ENCODE results near the gene NCOA1. TPM values are rescaled to one million over a fixed set of nuclear protein-coding genes. Genes with fewer than 3 reads are reported as not detected.
"Not testable (repeated sequence)": the region's sequence is repeated elsewhere in the genome, so short reads cannot be mapped to it uniquely, and the experiment has no call there.

NCOA1 gene
- total RNA-seq, 2 experiments from 2014 or later: 35.5 to 40.6 TPM

- no peak for TF ChIP-seq CTCF (IDR thresholded peaks at IDR 0.05)
- peaks cover 54% of the 10 kb centered on the region for H3K4me1 Mint-ChIP-seq (ENCODE audit: low read depth)
- H3K4me3 ChIP-seq (ENCODE audit: low read length): no peak overlapping the region
- no peaks in the 10 kb centered on the region for H3K9me3 Mint-ChIP-seq
- H3K27ac Mint-ChIP-seq: no peak overlapping the region
- DNase-seq: no peak
- ChIA-PET CTCF (interaction anchor here (0.8 to 0.9 kb wide), 2 partner anchors 27 to 47 kb away, joined by 3 to 4 read pairs; no protein-coding TSS in a partner anchor), POLR2A (no interaction called here)
- H3K27ac ChIP-seq (ENCODE audit: low read depth in 1 of 2, low read length in 2 of 2): no peak overlapping the region
- H3K9me3 ChIP-seq (ENCODE audit: control insufficient read depth in 1 of 2, insufficient read depth in 1 of 2, low read length in 2 of 2): peaks cover 0 to 14% of the 10 kb centered on the region in 2 experiments
- peaks cover 5% of the 10 kb centered on the region for H3K4me1 ChIP-seq (ENCODE audit: insufficient read depth, low read length)
- no peaks in the 10 kb centered on the region for H3K27me3 ChIP-seq (ENCODE audit: control insufficient read depth in 1 of 2, insufficient read depth in 2 of 2, low read length in 2 of 2)
- H3K36me3 Mint-ChIP-seq (ENCODE audit: low read depth): peaks cover 70% of the 10 kb centered on the region
- H3K27me3 Mint-ChIP-seq: no peaks in the 10 kb centered on the region
- H3K36me3 ChIP-seq (ENCODE audit: insufficient read depth, low read length): peaks cover 20% of the 10 kb centered on the region
- H3K4me3 Mint-ChIP-seq: no peak overlapping the region
- intact Hi-C loops (cut with DNase I, micrococcal nuclease): no loop called here
- ATAC-seq (ENCODE audit: poor library complexity): no peak
Measured at GRCh38 chr2:24566630-24567029, 75.6 kb downstream of the NCOA1 start.

- H3K4me1 Mint-ChIP-seq (ENCODE audit: low read depth): peaks cover 55% of the 10 kb centered on the region
- Histone ChIP-seq H3K27me3 (ENCODE audit: control insufficient read depth in 1 of 2, insufficient read depth in 2 of 2, low read length in 2 of 2) (no peaks in the 10 kb centered on the region), H3K9me3 (ENCODE audit: control insufficient read depth in 1 of 2, insufficient read depth in 1 of 2, low read length in 2 of 2) (peaks cover 0 to 14% of the 10 kb centered on the region in 2 experiments), H3K4me1 (ENCODE audit: insufficient read depth, low read length) (peaks cover 5% of the 10 kb centered on the region), H3K36me3 (ENCODE audit: insufficient read depth, low read length) (peaks cover 20% of the 10 kb centered on the region), H3K4me3 (ENCODE audit: low read length) (no peak overlapping the region), H3K27ac (ENCODE audit: low read depth in 1 of 2, low read length in 2 of 2) (no peak overlapping the region)
- no peak for TF ChIP-seq CTCF (IDR thresholded peaks at IDR 0.05)
- DNase-seq (no peak), ATAC-seq (ENCODE audit: poor library complexity) (no peak)
- peaks cover 55% of the 10 kb centered on the region for H3K36me3 Mint-ChIP-seq (ENCODE audit: low read depth)
- H3K9me3 Mint-ChIP-seq: no peaks in the 10 kb centered on the region
- H3K4me3 Mint-ChIP-seq: no peak overlapping the region
- peak overlapping the region; percentile 52 for H3K27ac Mint-ChIP-seq
- CTCF ChIA-PET: no interaction called here
- H3K27me3 Mint-ChIP-seq: no peaks in the 10 kb centered on the region
- intact Hi-C loops (cut with DNase I, micrococcal nuclease): no loop called here
- POLR2A ChIA-PET: no interaction called here
Measured at GRCh38 chr2:24568551-24568950, 77.5 kb downstream of the NCOA1 start.

GRCh38 chr2:24569565-24569964 lies 78.5 kb downstream of the NCOA1 start:
- H3K4me1 ChIP-seq (ENCODE audit: insufficient read depth, low read length); H3K4me3 ChIP-seq (ENCODE audit: low read length); CTCF ChIA-PET; H3K27ac ChIP-seq (ENCODE audit: low read depth in 1 of 2, low read length in 2 of 2); H3K27ac Mint-ChIP-seq; H3K4me3 Mint-ChIP-seq; POLR2A ChIA-PET; H3K27me3 ChIP-seq (ENCODE audit: control insufficient read depth in 1 of 2, insufficient read depth in 2 of 2, low read length in 2 of 2); H3K27me3 Mint-ChIP-seq; H3K9me3 Mint-ChIP-seq; ATAC-seq (ENCODE audit: poor library complexity); DNase-seq; intact Hi-C loops (cut with DNase I, micrococcal nuclease): not testable (repeated sequence)
- Mint-ChIP-seq H3K4me1 (ENCODE audit: low read depth) (peaks cover 55% of the 10 kb centered on the region), H3K36me3 (ENCODE audit: low read depth) (peaks cover 45% of the 10 kb centered on the region)
- H3K9me3 ChIP-seq (ENCODE audit: control insufficient read depth in 1 of 2, insufficient read depth in 1 of 2, low read length in 2 of 2): peaks cover 0 to 14% of the 10 kb centered on the region in 2 experiments
- H3K36me3 ChIP-seq (ENCODE audit: insufficient read depth, low read length): peaks cover 18% of the 10 kb centered on the region

GRCh38 chr2:24570225-24570624 lies 79.2 kb downstream of the NCOA1 start:
- Mint-ChIP-seq H3K4me3 (no peak overlapping the region), H3K9me3 (no peaks in the 10 kb centered on the region), H3K27ac (no peak overlapping the region), H3K27me3 (no peaks in the 10 kb centered on the region), H3K4me1 (ENCODE audit: low read depth) (peaks cover 61% of the 10 kb centered on the region), H3K36me3 (ENCODE audit: low read depth) (peaks cover 39% of the 10 kb centered on the region)
- ATAC-seq (ENCODE audit: poor library complexity) (no peak), DNase-seq (no peak)
- TF ChIP-seq CTCF (IDR thresholded peaks at IDR 0.05): no peak
- ChIA-PET POLR2A (no interaction called here), CTCF (no interaction called here)
- Histone ChIP-seq H3K36me3 (ENCODE audit: insufficient read depth, low read length) (peaks cover 12% of the 10 kb centered on the region), H3K4me1 (ENCODE audit: insufficient read depth, low read length) (peaks cover 5% of the 10 kb centered on the region), H3K27ac (ENCODE audit: low read depth in 1 of 2, low read length in 2 of 2) (no peak overlapping the region), H3K4me3 (ENCODE audit: low read length) (no peak overlapping the region), H3K9me3 (ENCODE audit: control insufficient read depth in 1 of 2, insufficient read depth in 1 of 2, low read length in 2 of 2) (peaks cover 0 to 14% of the 10 kb centered on the region in 2 experiments), H3K27me3 (ENCODE audit: control insufficient read depth in 1 of 2, insufficient read depth in 2 of 2, low read length in 2 of 2) (no peaks in the 10 kb centered on the region)
- intact Hi-C loops (cut with DNase I, micrococcal nuclease): no loop called here

Data from CD4-positive, alpha-beta T cell (primary cell).